Measurements from ENCODE around the gene UBAC2.

- TF ChIP-seq POLR2A (IDR thresholded peaks at IDR 0.05; ENCODE audit: low read depth, low read length) (no peak), POLR2AphosphoS5 (IDR thresholded peaks at IDR 0.05; ENCODE audit: low read depth, low read length) (no peak), TAF1 (IDR thresholded peaks at IDR 0.05; ENCODE audit: borderline replicate concordance, low read depth, low read length) (no peak)
Observed at GRCh38 chr13:99182439-99182838, 18.2 kb upstream of the UBAC2 start.
